GM21528 (cell line): ENCODE data around the gene HS3ST6.
"Not testable (repeated sequence)": the region's sequence is repeated elsewhere in the genome, so short reads cannot be mapped to it uniquely, and the experiment has no call there.

Experiments used
- ATAC-seq: cut with Tn5 transposase; IDR thresholded peaks from one replicate; pipeline ENCODE4 v1.9.1; 2021; ENCODE audit warnings: mild to moderate bottlenecking, moderate library complexity; ENCODE audit not compliant: unreplicated experiment, low FRiP score

HS3ST6 gene

GRCh38 chr16:1909561-1910231, 8.5 kb downstream of the HS3ST6 start:
- no peak for ATAC-seq

- no peak for ATAC-seq
Measured at GRCh38 chr16:1908983-1909382, 9.2 kb downstream of the HS3ST6 start.

GRCh38 chr16:1908184-1908583, 10.0 kb downstream of the HS3ST6 start:
- no peak for ATAC-seq

GRCh38 chr16:1907226-1907860, 10.9 kb downstream of the HS3ST6 start:
- ATAC-seq, result no peak

GRCh38 chr16:1906846-1907165, 11.4 kb downstream of the HS3ST6 start:
- ATAC-seq, result no peak

- ATAC-seq, result no peak
Measured at GRCh38 chr16:1906055-1906845, 12.0 kb downstream of the HS3ST6 start.

- ATAC-seq, result no peak
Measured at GRCh38 chr16:1903845-1904840, 14.1 kb downstream of the HS3ST6 start.

- ATAC-seq, result no peak
Measured at GRCh38 chr16:1903220-1903574, 15.0 kb downstream of the HS3ST6 start.

GRCh38 chr16:1902547-1903219, 15.5 kb downstream of the HS3ST6 start:
- ATAC-seq, result no peak

- no peak for ATAC-seq
Measured at GRCh38 chr16:1900452-1900774, 17.8 kb downstream of the HS3ST6 start.

GRCh38 chr16:1899641-1900451, 18.4 kb downstream of the HS3ST6 start:
- no peak for ATAC-seq

- not testable (repeated sequence) for ATAC-seq
Measured at GRCh38 chr16:1897692-1898091, 20.5 kb downstream of the HS3ST6 start.

GRCh38 chr16:1895949-1896675, 22.1 kb downstream of the HS3ST6 start:
- no peak for ATAC-seq

GRCh38 chr16:1895068-1895467, 23.1 kb downstream of the HS3ST6 start:
- no peak for ATAC-seq

- ATAC-seq, result no peak
Measured at GRCh38 chr16:1890708-1891050, 27.5 kb downstream of the HS3ST6 start.

GRCh38 chr16:1890024-1890707, 28.0 kb downstream of the HS3ST6 start:
- no peak for ATAC-seq

- ATAC-seq, result no peak
Measured at GRCh38 chr16:1887711-1888354, 30.4 kb downstream of the HS3ST6 start.

- ATAC-seq, result no peak
Measured at GRCh38 chr16:1884889-1885288, 33.3 kb downstream of the HS3ST6 start.
